Measurements from ENCODE around the gene HSH2D. TPM values are rescaled to one million over a fixed set of nuclear protein-coding genes. Genes with fewer than 3 reads are reported as not detected.
A peak's percentile ranks its signal among the peaks of the same experiment; 100 is the strongest.

The HSH2D gene
- total and polyA plus RNA-seq, 9 of the 15 experiments (the other 6 are each of a cell fraction or from before 2014, with no cell fraction given) = 0.03 to 1.1 (median 0.35) TPM; not detected in 1

DNA sequence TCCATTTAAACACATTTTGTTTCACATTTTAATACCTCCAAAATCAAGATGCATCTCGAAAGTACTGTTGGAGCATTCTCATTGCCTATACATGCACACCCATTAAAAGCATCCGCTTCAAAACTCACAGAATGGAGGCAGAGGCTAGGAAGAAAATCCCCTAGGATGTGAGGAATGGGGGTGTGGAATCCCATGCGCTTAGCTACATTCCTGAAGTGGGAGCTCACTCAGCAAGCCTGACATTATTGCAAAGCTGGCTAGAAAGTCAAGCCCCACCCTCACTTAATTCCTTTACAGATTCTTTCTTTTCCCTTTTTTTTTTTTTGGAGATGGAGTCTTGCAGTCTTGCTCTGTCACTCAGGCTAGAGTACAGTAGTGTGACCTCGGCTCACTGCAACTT is 37.1 kb downstream of the HSH2D start:
- no peak overlapping the region for H3K27ac ChIP-seq (ENCODE audit: extremely low read depth, low read depth, low read length)
- ATAC-seq = no peak
- H3K4me2 ChIP-seq (ENCODE audit: insufficient read depth, low read length) = no peak overlapping the region
- no peaks in the 10 kb centered on the region for H3K9me1 ChIP-seq (ENCODE audit: control insufficient read depth, insufficient read depth, low read length)
- no peak overlapping the region for H3K4me3 ChIP-seq
- no peak for TF ChIP-seq CHD4 (IDR thresholded peaks at IDR 0.05; ENCODE audit: insufficient read depth, insufficient replicate concordance, low read depth, low read length, poor library complexity, severe bottlenecking)
- TF ChIP-seq, protein P1, sequence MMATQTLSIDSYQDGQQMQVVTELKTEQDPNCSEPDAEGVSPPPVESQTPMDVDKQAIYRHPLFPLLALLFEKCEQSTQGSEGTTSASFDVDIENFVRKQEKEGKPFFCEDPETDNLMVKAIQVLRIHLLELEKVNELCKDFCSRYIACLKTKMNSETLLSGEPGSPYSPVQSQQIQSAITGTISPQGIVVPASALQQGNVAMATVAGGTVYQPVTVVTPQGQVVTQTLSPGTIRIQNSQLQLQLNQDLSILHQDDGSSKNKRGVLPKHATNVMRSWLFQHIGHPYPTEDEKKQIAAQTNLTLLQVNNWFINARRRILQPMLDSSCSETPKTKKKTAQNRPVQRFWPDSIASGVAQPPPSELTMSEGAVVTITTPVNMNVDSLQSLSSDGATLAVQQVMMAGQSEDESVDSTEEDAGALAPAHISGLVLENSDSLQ (IDR thresholded peaks at IDR 0.05) = peak; percentile 51
- H3K36me3 ChIP-seq (ENCODE audit: control insufficient read depth, insufficient read depth, low read length) = no peaks in the 10 kb centered on the region
- no peak for FAIRE-seq
- no TSS peak for BruUV-seq (replicated peaks)
- H3K27me3 ChIP-seq (ENCODE audit: control insufficient read depth in 2 of 2, insufficient read depth in 2 of 2, low read length in 2 of 2) = peaks cover 7% of the 10 kb centered on the region in 2 experiments; a peak in 2 of 5 replicates
- CTCF ChIA-PET (ENCODE audit: low intra/inter-chr PET ratio) = interaction anchor here (0.8 to 1.2 kb wide), 2 partner anchors 8 to 139 kb away, joined by 7 read pairs; no protein-coding TSS in a partner anchor
- H3K4me1 ChIP-seq (replicated peaks in 1 of 2; ENCODE audit: control insufficient read depth in 2 of 2, insufficient read depth in 2 of 2, low read length in 2 of 2) = peaks cover 0 to 11% of the 10 kb centered on the region in 2 experiments; a peak in 2 of 5 replicates
- intact Hi-C loops (cut with micrococcal nuclease) (loop anchor here (10.0 kb wide), 1 partner anchor 336 kb away; no protein-coding TSS in a partner anchor), in situ Hi-C loops (cut with MboI) (loop anchor here (5.0 kb wide), 2 partner anchors 138 to 553 kb away; no protein-coding TSS in a partner anchor)
- H3K79me2 ChIP-seq (ENCODE audit: control insufficient read depth, insufficient read depth, low read length) = peaks cover 3% of the 10 kb centered on the region; the same call in 2 of the 3 replicates
- no peaks in the 10 kb centered on the region for H3K9me3 ChIP-seq (replicated peaks; ENCODE audit: control insufficient read depth, insufficient read depth, low read depth, low read length)
- H3K9ac ChIP-seq (ENCODE audit: insufficient read depth in 1 of 2, low read depth in 2 of 2, low read length in 2 of 2) = no peak overlapping the region
- H4K20me1 ChIP-seq (replicated peaks; ENCODE audit: control insufficient read depth, insufficient read depth, low read length) = no peaks in the 10 kb centered on the region
- no peak for DNase-seq (ENCODE audit: extremely low read depth in 1 of 4, low spot score in 3 of 4)
- 6% methylated on average over 4 of the region's 4 CpGs for WGBS (ENCODE audit: insufficient coverage, low coverage, missing lambda C conversion rate)
- no peak overlapping the region for H2AFZ ChIP-seq (ENCODE audit: low read depth, low read length)
- POLR2A ChIA-PET = no interaction called here

Measured in K562 (cell line).